ENCODE results near the gene NFATC2.

NFATC2 gene

GRCh38 chr20:51400051-51400926, 142.2 kb downstream of the NFATC2 start:
- Histone ChIP-seq H2AFZ (ENCODE audit: low read depth, low read length) (no peak overlapping the region), H3K4me2 (ENCODE audit: low read length) (peak overlapping the region; percentile 65), H3K4me3 (ENCODE audit: low read length) (peak overlapping the region; percentile 35), H3K27me3 (ENCODE audit: low read depth, low read length) (no peaks in the 10 kb centered on the region), H3K79me2 (ENCODE audit: low read length) (peaks cover 47% of the 10 kb centered on the region), H3K4me1 (ENCODE audit: low read length) (peaks cover 69% of the 10 kb centered on the region), H3K36me3 (replicated peaks; ENCODE audit: low read depth, low read length) (peaks cover 71% of the 10 kb centered on the region), H4K20me1 (ENCODE audit: insufficient read depth, low read length) (no peaks in the 10 kb centered on the region), H3K27ac (ENCODE audit: low read length) (peak overlapping the region; percentile 88), H3K9ac (ENCODE audit: low read length) (peak overlapping the region; percentile 67), H3K9me3 (ENCODE audit: insufficient read depth, low read length) (no peaks in the 10 kb centered on the region)
- TF ChIP-seq CTCF (IDR thresholded peaks at IDR 0.05; ENCODE audit: low read depth, low read length) (no peak), EZH2phosphoT487 (IDR thresholded peaks at IDR 0.05; ENCODE audit: low read depth) (no peak)

DNA sequence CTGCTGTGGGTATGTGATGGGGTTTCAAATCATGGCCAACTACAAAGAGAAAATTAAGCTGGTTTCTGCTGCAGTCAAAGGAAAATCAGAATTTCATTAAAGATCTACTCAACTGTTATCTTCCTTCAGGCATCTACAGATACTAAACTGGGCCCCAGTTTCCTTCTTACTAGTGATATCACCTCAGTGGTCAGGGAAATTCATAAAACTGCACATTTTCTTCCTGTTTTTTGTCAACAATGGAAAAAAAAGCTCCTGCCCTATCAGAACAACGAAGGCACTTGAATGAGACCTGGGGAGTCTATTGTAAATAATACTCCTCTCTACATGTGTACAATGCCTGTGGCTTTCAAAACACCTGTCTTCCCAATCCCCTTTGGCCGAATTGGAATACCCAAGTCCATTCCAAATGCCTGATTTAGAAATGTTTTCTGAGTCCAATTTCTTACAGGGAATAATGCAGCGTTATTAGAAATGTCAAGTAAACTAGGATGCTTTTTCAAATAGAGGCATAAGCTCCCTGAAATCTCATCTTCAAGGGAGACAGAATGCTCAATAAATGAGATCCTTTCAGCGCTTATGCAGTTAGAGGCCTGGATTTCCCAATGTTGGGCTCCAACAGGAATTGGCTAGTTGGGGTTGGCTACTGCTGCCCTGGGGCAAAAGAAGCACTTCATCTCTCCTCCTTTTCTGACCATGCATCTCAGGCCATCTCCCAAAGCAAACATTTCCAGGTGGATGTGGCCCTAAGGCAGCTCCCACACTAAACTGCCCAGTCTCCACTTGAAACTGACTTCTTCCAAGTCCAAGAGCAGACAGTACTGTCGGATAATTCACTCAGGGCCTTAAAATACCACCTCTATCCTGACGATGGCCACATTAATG, 143.3 kb downstream of the NFATC2 start:
- no peak overlapping the region for H2AFZ ChIP-seq (ENCODE audit: low read depth, low read length)
- peak overlapping the region; percentile 67; the same call in 1 of the 2 replicates for H3K9ac ChIP-seq (ENCODE audit: low read length)
- peaks cover 59% of the 10 kb centered on the region for H3K4me1 ChIP-seq (ENCODE audit: low read length)
- H3K36me3 ChIP-seq (replicated peaks; ENCODE audit: low read depth, low read length) = peaks cover 73% of the 10 kb centered on the region
- no peaks in the 10 kb centered on the region for H4K20me1 ChIP-seq (ENCODE audit: insufficient read depth, low read length)
- H3K79me2 ChIP-seq (ENCODE audit: low read length) = peaks cover 47% of the 10 kb centered on the region
- no peaks in the 10 kb centered on the region for H3K27me3 ChIP-seq (ENCODE audit: low read depth, low read length)
- H3K27ac ChIP-seq (ENCODE audit: low read length) = peak overlapping the region; percentile 88
- TF ChIP-seq EZH2phosphoT487 (IDR thresholded peaks at IDR 0.05; ENCODE audit: low read depth) (no peak), CTCF (IDR thresholded peaks at IDR 0.05; ENCODE audit: low read depth, low read length) (no peak)
- H3K4me2 ChIP-seq (ENCODE audit: low read length) = peak overlapping the region; percentile 65
- no peaks in the 10 kb centered on the region for H3K9me3 ChIP-seq (ENCODE audit: insufficient read depth, low read length)
- H3K4me3 ChIP-seq (ENCODE audit: low read length) = no peak overlapping the region

GRCh38 chr20:51398552-51398951, 144.0 kb downstream of the NFATC2 start:
- Histone ChIP-seq H3K4me2 (ENCODE audit: low read length) (no peak overlapping the region), H2AFZ (ENCODE audit: low read depth, low read length) (no peak overlapping the region), H3K79me2 (ENCODE audit: low read length) (peaks cover 40% of the 10 kb centered on the region), H3K27me3 (ENCODE audit: low read depth, low read length) (no peaks in the 10 kb centered on the region), H3K9me3 (ENCODE audit: insufficient read depth, low read length) (no peaks in the 10 kb centered on the region), H3K27ac (ENCODE audit: low read length) (0 out of 2 replicates have a peak overlapping the region, but pooled peaks have one; percentile 88), H3K4me1 (ENCODE audit: low read length) (peaks cover 52% of the 10 kb centered on the region), H4K20me1 (ENCODE audit: insufficient read depth, low read length) (no peaks in the 10 kb centered on the region), H3K4me3 (ENCODE audit: low read length) (no peak overlapping the region), H3K9ac (ENCODE audit: low read length) (no peak overlapping the region), H3K36me3 (replicated peaks; ENCODE audit: low read depth, low read length) (peaks cover 66% of the 10 kb centered on the region)
- TF ChIP-seq EZH2phosphoT487 (IDR thresholded peaks at IDR 0.05; ENCODE audit: low read depth) = no peak
- no peak for TF ChIP-seq CTCF (IDR thresholded peaks at IDR 0.05; ENCODE audit: low read depth, low read length)

DNA sequence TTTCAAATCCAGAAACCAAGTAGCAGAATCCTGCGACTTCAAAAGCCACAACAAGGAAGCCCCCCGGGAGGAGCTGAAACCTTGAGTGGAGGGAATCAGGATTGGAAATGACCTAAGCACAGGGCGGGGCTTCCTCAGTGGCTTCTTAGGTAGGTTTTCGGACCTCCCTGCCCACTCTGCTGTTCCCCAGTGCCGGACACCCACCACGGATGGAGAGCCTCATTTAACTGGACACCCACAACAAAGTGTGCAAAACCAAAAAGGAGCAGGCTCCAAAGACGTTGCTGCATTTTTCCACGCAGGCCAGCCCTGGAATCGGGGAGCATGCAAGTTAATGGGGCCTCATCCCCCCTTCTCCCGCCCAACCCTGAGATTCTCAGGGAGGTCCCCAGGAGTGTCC, 144.4 kb downstream of the NFATC2 start:
- TF ChIP-seq EZH2phosphoT487 (IDR thresholded peaks at IDR 0.05; ENCODE audit: low read depth) = no peak
- no peak for TF ChIP-seq CTCF (IDR thresholded peaks at IDR 0.05; ENCODE audit: low read depth, low read length)
- H4K20me1 ChIP-seq (ENCODE audit: insufficient read depth, low read length) = no peaks in the 10 kb centered on the region
- H3K4me3 ChIP-seq (ENCODE audit: low read length) = no peak overlapping the region
- no peaks in the 10 kb centered on the region for H3K27me3 ChIP-seq (ENCODE audit: low read depth, low read length)
- peaks cover 47% of the 10 kb centered on the region for H3K4me1 ChIP-seq (ENCODE audit: low read length)
- H2AFZ ChIP-seq (ENCODE audit: low read depth, low read length) = no peak overlapping the region
- H3K4me2 ChIP-seq (ENCODE audit: low read length) = no peak overlapping the region
- no peaks in the 10 kb centered on the region for H3K9me3 ChIP-seq (ENCODE audit: insufficient read depth, low read length)
- no peak overlapping the region for H3K9ac ChIP-seq (ENCODE audit: low read length)
- H3K79me2 ChIP-seq (ENCODE audit: low read length) = peaks cover 35% of the 10 kb centered on the region
- H3K27ac ChIP-seq (ENCODE audit: low read length) = no peak overlapping the region
- H3K36me3 ChIP-seq (replicated peaks; ENCODE audit: low read depth, low read length) = peaks cover 65% of the 10 kb centered on the region

All from OCI-LY3 (cell line).